Lower leg skin (tissue), 3 donors: ENCODE data around the gene LACRT.
"Not testable (repeated sequence)": the region's sequence is repeated elsewhere in the genome, so short reads cannot be mapped to it uniquely, and the experiment has no call there.

Source experiments
- CTCF ChIP-seq, 3 donors: fragments of 450-650 bp; IDR thresholded peaks; one replicate each; pipeline ENCODE4 v1.5.1; 2016; ENCODE audit warnings: antibody characterized with exemption in 3 of 3, mild to moderate bottlenecking in 3 of 3, moderate library complexity in 2 of 3
- POLR2A ChIP-seq, 2 donors: fragments of 450-650 bp; IDR thresholded peaks; one replicate each; pipeline ENCODE4 v1.6.1; 2016 to 2017; ENCODE audit warnings: antibody characterized with exemption in 2 of 2, mild to moderate bottlenecking in 1 of 2, moderate library complexity in 1 of 2

DNA sequence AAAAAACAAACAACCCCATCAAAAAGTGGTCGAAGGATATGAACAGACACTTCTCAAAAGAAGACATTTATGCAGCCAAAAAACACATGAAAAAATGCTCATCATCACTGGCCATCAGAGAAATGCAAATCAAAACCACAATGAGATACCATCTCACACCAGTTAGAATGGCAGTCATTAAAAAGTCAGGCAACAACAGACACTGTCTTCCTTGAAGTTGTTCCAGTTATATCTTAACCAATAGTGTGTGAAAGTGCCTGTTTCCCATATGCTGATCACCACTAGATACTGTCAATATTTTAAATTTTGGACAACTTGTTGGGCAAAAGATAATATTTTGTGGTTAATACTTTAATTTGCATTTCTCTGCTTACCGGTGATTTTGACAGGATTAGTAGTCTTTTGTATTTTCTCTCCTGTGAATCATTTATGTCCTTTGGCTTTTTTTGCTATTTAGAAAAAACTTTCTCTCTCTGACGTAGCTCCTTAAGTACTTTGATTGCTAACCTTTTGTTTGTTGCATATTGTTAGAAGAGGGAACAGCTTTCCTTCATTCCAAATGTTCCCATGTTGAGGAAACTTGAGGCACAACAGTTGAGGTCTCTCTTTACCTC lies 30.4 kb upstream of the LACRT start:
- TF ChIP-seq CTCF, POLR2A (IDR thresholded peaks at IDR 0.05): not testable (repeated sequence)
